ENCODE data around the gene BRCA2. TPM values are rescaled to one million over a fixed set of nuclear protein-coding genes. Genes with fewer than 3 reads are reported as not detected.

Gene BRCA2
- total and polyA plus RNA-seq, 9 of the 15 experiments (the other 6 are each of a cell fraction or from before 2014, with no cell fraction given), result 4.1 to 17.3 (median 5.8) TPM

DNA sequence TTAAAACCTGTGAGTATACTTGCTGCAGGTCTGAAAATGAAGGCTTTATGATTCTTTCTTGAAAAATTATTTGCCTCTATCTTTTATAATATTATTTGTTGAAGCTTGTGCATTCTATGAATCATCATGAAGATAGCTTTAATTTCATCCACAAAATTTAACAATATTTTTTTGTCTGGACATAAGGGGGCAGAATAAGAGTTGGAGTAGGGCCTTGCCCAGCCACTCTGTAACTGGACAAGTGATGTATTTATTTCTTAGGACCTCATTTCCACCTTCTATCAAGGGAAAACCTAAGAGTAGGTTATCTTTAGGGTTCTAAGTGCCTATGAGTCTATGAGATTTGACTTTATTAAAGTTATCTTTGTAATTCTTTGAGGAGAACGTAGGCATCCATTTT is 62.7 kb downstream of the BRCA2 start:
- no peak for FAIRE-seq
- peaks cover 31% of the 10 kb centered on the region; the same call in 2 of the 3 replicates for H3K36me3 ChIP-seq (ENCODE audit: control insufficient read depth, insufficient read depth, low read length)
- BruUV-seq (replicated peaks), result no TSS peak

DNA sequence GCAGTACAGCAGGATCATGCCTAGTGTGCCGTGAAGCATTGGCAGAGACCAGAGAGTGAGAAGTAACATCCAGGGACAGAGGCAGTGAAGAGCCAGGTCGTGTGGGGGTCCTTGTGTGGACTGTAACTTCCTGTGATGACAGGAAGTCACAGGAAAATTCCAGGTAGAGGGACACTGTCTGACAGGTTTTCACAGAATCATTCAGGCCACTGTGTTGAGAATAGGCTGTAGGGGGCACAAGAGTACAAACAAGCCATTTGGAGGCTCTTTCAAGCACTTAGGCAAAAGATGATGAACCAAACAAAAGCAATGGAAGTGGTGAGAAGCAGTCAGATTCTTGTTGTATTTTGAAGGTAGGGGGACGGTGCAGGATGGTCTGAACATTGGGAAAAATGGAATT is 66.2 kb downstream of the BRCA2 start:
- H2AFZ ChIP-seq (ENCODE audit: low read depth, low read length), result no peak overlapping the region
- ATAC-seq (0 out of 3 replicates have a peak, but pooled peaks have one; percentile 36), FAIRE-seq (peak; percentile 44), DNase-seq (ENCODE audit: extremely low read depth in 1 of 4, low spot score in 3 of 4) (peak in 2 of 4 experiments; percentile 5 to 13)
- no peaks in the 10 kb centered on the region for H3K79me2 ChIP-seq (ENCODE audit: control insufficient read depth, insufficient read depth, low read length)
- peaks cover 37% of the 10 kb centered on the region; the same call in 2 of the 3 replicates for H3K36me3 ChIP-seq (ENCODE audit: control insufficient read depth, insufficient read depth, low read length)
- no peaks in the 10 kb centered on the region for H3K9me3 ChIP-seq (replicated peaks; ENCODE audit: control insufficient read depth, insufficient read depth, low read depth, low read length)
- H3K27ac ChIP-seq (ENCODE audit: extremely low read depth, low read depth, low read length), result no peak overlapping the region
- no peaks in the 10 kb centered on the region for H3K27me3 ChIP-seq (ENCODE audit: control insufficient read depth in 2 of 2, insufficient read depth in 2 of 2, low read length in 2 of 2)
- H4K20me1 ChIP-seq (replicated peaks; ENCODE audit: control insufficient read depth, insufficient read depth, low read length), result no peaks in the 10 kb centered on the region
- in situ Hi-C loops (cut with MboI), result no loop called here
- no peak overlapping the region for H3K4me2 ChIP-seq (ENCODE audit: insufficient read depth, low read length)
- H3K4me1 ChIP-seq (replicated peaks in 1 of 2; ENCODE audit: control insufficient read depth in 2 of 2, insufficient read depth in 2 of 2, low read length in 2 of 2), result no peaks in the 10 kb centered on the region
- no peaks in the 10 kb centered on the region for H3K9me1 ChIP-seq (ENCODE audit: control insufficient read depth, insufficient read depth, low read length)
- no TSS peak for BruUV-seq (replicated peaks)
- intact Hi-C loops (cut with micrococcal nuclease), result no loop called here
- H3K4me3 ChIP-seq, result no peak overlapping the region
- H3K9ac ChIP-seq (ENCODE audit: insufficient read depth in 1 of 2, low read depth in 2 of 2, low read length in 2 of 2), result no peak overlapping the region; a peak in 1 of 4 replicates
- WGBS (ENCODE audit: insufficient coverage, low coverage, missing lambda C conversion rate), result 57% methylated on average over 3 of the region's 3 CpGs
- POLR2A ChIA-PET, result no interaction called here
- CTCF ChIA-PET (ENCODE audit: low intra/inter-chr PET ratio), result interaction anchor here (0.6 to 1.7 kb wide), 2 partner anchors 199 to 288 kb away, joined by 4 to 6 read pairs; no protein-coding TSS in a partner anchor
- TF ChIP-seq, protein P1, sequence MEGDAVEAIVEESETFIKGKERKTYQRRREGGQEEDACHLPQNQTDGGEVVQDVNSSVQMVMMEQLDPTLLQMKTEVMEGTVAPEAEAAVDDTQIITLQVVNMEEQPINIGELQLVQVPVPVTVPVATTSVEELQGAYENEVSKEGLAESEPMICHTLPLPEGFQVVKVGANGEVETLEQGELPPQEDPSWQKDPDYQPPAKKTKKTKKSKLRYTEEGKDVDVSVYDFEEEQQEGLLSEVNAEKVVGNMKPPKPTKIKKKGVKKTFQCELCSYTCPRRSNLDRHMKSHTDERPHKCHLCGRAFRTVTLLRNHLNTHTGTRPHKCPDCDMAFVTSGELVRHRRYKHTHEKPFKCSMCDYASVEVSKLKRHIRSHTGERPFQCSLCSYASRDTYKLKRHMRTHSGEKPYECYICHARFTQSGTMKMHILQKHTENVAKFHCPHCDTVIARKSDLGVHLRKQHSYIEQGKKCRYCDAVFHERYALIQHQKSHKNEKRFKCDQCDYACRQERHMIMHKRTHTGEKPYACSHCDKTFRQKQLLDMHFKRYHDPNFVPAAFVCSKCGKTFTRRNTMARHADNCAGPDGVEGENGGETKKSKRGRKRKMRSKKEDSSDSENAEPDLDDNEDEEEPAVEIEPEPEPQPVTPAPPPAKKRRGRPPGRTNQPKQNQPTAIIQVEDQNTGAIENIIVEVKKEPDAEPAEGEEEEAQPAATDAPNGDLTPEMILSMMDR (IDR thresholded peaks at IDR 0.05 in 2 of 3, conservative IDR thresholded peaks at IDR 0.05 in 1 of 3; ENCODE audit: insufficient read depth in 2 of 3, low read depth in 1 of 3, low read length in 3 of 3), result peak; percentile 29 to 51 (median 40); a peak in 4 of 6 replicates
- TF ChIP-seq, protein P2, sequence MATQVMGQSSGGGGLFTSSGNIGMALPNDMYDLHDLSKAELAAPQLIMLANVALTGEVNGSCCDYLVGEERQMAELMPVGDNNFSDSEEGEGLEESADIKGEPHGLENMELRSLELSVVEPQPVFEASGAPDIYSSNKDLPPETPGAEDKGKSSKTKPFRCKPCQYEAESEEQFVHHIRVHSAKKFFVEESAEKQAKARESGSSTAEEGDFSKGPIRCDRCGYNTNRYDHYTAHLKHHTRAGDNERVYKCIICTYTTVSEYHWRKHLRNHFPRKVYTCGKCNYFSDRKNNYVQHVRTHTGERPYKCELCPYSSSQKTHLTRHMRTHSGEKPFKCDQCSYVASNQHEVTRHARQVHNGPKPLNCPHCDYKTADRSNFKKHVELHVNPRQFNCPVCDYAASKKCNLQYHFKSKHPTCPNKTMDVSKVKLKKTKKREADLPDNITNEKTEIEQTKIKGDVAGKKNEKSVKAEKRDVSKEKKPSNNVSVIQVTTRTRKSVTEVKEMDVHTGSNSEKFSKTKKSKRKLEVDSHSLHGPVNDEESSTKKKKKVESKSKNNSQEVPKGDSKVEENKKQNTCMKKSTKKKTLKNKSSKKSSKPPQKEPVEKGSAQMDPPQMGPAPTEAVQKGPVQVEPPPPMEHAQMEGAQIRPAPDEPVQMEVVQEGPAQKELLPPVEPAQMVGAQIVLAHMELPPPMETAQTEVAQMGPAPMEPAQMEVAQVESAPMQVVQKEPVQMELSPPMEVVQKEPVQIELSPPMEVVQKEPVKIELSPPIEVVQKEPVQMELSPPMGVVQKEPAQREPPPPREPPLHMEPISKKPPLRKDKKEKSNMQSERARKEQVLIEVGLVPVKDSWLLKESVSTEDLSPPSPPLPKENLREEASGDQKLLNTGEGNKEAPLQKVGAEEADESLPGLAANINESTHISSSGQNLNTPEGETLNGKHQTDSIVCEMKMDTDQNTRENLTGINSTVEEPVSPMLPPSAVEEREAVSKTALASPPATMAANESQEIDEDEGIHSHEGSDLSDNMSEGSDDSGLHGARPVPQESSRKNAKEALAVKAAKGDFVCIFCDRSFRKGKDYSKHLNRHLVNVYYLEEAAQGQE (IDR thresholded peaks at IDR 0.05; ENCODE audit: borderline replicate concordance), result peak; percentile 25; the same call in 1 of the 2 replicates
- TF ChIP-seq, protein P2 (CRISPR knock-in tag; IDR thresholded peaks at IDR 0.05; ENCODE audit: low read depth), result no peak
- no peak for TF ChIP-seq ZFX (CRISPR knock-in tag; IDR thresholded peaks at IDR 0.05)

More for the DNA sequence above, 62.7 kb downstream of the BRCA2 start:
- H4K20me1 ChIP-seq (replicated peaks; ENCODE audit: control insufficient read depth, insufficient read depth, low read length), result no peaks in the 10 kb centered on the region
- no peak overlapping the region for H3K9ac ChIP-seq (ENCODE audit: insufficient read depth in 1 of 2, low read depth in 2 of 2, low read length in 2 of 2)
- ChIA-PET POLR2A (interaction anchor here (0.6 kb wide), 1 partner anchor 127 kb away, joined by 3 read pairs; no protein-coding TSS in a partner anchor), CTCF (ENCODE audit: low intra/inter-chr PET ratio) (no interaction called here)
- DNase-seq (ENCODE audit: extremely low read depth in 1 of 4, low spot score in 3 of 4) (no peak), ATAC-seq (no peak)
- in situ Hi-C loops (cut with MboI), result no loop called here
- H3K4me1 ChIP-seq (replicated peaks in 1 of 2; ENCODE audit: control insufficient read depth in 2 of 2, insufficient read depth in 2 of 2, low read length in 2 of 2), result no peaks in the 10 kb centered on the region
- no peaks in the 10 kb centered on the region for H3K79me2 ChIP-seq (ENCODE audit: control insufficient read depth, insufficient read depth, low read length)
- H3K27ac ChIP-seq (ENCODE audit: extremely low read depth, low read depth, low read length), result no peak overlapping the region
- no peak overlapping the region for H3K4me2 ChIP-seq (ENCODE audit: insufficient read depth, low read length)
- H3K27me3 ChIP-seq (ENCODE audit: control insufficient read depth in 2 of 2, insufficient read depth in 2 of 2, low read length in 2 of 2), result no peaks in the 10 kb centered on the region
- H3K9me1 ChIP-seq (ENCODE audit: control insufficient read depth, insufficient read depth, low read length), result no peaks in the 10 kb centered on the region
- WGBS (ENCODE audit: insufficient coverage, low coverage, missing lambda C conversion rate), result 100% methylated on average over 1 of the region's 1 CpG
- H2AFZ ChIP-seq (ENCODE audit: low read depth, low read length), result no peak overlapping the region
- TF ChIP-seq RAD21 (CRISPR knock-in tag; conservative IDR thresholded peaks at IDR 0.05 in 1 of 2, IDR thresholded peaks at IDR 0.05 in 1 of 2) (0 out of 4 replicates have a peak, but pooled peaks of 1 of the 2 experiments have one; percentile 8), ZNF263 (CRISPR knock-in tag; IDR thresholded peaks at IDR 0.05; ENCODE audit: borderline replicate concordance) (no peak)
- no peaks in the 10 kb centered on the region for H3K9me3 ChIP-seq (replicated peaks; ENCODE audit: control insufficient read depth, insufficient read depth, low read depth, low read length)
- no peak overlapping the region for H3K4me3 ChIP-seq
- intact Hi-C loops (cut with micrococcal nuclease), result no loop called here
